ENCODE data around the gene HELT.

The HELT gene

DNA sequence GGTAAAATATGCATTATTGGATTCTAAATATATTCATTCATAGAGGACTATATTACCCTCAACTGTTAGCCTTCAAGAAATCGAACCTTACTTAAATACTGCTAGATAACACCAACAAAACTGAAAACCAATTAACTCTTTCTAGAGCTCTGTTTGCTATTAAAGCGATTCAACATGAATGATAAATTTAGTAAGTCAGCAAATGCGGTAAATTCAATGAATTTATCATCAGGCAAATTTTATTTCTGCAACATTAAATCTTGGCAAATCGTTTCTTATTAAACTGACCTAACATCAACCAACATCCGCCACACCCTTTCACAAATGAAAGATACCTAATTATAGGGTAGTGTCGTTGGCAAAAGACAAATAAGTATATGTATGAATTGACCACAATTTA lies 26.4 kb upstream of the HELT start:
- H2AFZ ChIP-seq (ENCODE audit: low read depth, low read length), result no peak overlapping the region
- no peak overlapping the region for H3K9ac ChIP-seq (ENCODE audit: low read depth, low read length)
- no peak overlapping the region for H3K27ac ChIP-seq (ENCODE audit: low read length)
- H3K4me1 ChIP-seq (ENCODE audit: insufficient read depth, low read length), result no peaks in the 10 kb centered on the region
- no peak overlapping the region for H3K4me3 ChIP-seq (ENCODE audit: low read depth in 1 of 2, low read length in 2 of 2)
- H3K36me3 ChIP-seq (ENCODE audit: insufficient read depth, low read length), result no peaks in the 10 kb centered on the region
- peaks cover 5% of the 10 kb centered on the region for H3K27me3 ChIP-seq (ENCODE audit: insufficient read depth, low read length, poor library complexity)
- H3K9me3 ChIP-seq (ENCODE audit: insufficient read depth, low read length, severe bottlenecking), result no peaks in the 10 kb centered on the region
- H3K4me2 ChIP-seq (ENCODE audit: insufficient read depth, low read length), result no peak overlapping the region
- no peaks in the 10 kb centered on the region for H4K20me1 ChIP-seq (ENCODE audit: insufficient read depth, low read length)
- DNase-seq (no peak), ATAC-seq (ENCODE audit: insufficient read depth, low read depth) (no peak)
- no peaks in the 10 kb centered on the region for H3K79me2 ChIP-seq (ENCODE audit: insufficient read depth, low read length)
- TF ChIP-seq, protein P1, sequence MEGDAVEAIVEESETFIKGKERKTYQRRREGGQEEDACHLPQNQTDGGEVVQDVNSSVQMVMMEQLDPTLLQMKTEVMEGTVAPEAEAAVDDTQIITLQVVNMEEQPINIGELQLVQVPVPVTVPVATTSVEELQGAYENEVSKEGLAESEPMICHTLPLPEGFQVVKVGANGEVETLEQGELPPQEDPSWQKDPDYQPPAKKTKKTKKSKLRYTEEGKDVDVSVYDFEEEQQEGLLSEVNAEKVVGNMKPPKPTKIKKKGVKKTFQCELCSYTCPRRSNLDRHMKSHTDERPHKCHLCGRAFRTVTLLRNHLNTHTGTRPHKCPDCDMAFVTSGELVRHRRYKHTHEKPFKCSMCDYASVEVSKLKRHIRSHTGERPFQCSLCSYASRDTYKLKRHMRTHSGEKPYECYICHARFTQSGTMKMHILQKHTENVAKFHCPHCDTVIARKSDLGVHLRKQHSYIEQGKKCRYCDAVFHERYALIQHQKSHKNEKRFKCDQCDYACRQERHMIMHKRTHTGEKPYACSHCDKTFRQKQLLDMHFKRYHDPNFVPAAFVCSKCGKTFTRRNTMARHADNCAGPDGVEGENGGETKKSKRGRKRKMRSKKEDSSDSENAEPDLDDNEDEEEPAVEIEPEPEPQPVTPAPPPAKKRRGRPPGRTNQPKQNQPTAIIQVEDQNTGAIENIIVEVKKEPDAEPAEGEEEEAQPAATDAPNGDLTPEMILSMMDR (IDR thresholded peaks at IDR 0.05; ENCODE audit: borderline replicate concordance, extremely low read depth, low read length, poor library complexity, severe bottlenecking), result no peak
- no peak for TF ChIP-seq EZH2 (IDR thresholded peaks at IDR 0.05; ENCODE audit: borderline replicate concordance, low read depth, low read length, severe bottlenecking)

DNA sequence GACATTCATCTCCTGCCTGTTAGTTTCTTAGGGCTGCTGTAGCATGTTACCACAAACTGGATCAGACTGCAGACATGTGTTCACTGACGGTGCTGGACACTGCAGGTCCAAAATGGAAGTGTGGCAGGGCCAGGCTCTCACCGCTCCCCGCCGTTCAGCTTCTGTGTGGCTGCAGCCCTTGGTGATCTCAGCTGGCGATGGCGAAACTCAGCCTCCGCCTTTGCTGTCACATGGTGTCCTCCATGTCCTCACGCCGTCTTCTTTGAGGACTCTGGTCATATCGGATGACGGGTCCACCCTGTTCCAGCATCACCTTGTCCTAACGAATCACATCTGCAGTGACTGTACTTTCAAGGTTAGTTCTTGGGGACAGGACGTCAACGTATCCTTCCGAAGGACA lies 25.9 kb upstream of the HELT start:
- Histone ChIP-seq H3K27ac (ENCODE audit: low read length) (no peak overlapping the region), H3K36me3 (ENCODE audit: insufficient read depth, low read length) (no peaks in the 10 kb centered on the region), H3K79me2 (ENCODE audit: insufficient read depth, low read length) (no peaks in the 10 kb centered on the region), H3K9ac (ENCODE audit: low read depth, low read length) (no peak overlapping the region), H3K4me2 (ENCODE audit: insufficient read depth, low read length) (no peak overlapping the region), H3K27me3 (ENCODE audit: insufficient read depth, low read length, poor library complexity) (peaks cover 5% of the 10 kb centered on the region), H2AFZ (ENCODE audit: low read depth, low read length) (no peak overlapping the region), H3K4me1 (ENCODE audit: insufficient read depth, low read length) (no peaks in the 10 kb centered on the region), H3K9me3 (ENCODE audit: insufficient read depth, low read length, severe bottlenecking) (no peaks in the 10 kb centered on the region), H4K20me1 (ENCODE audit: insufficient read depth, low read length) (no peaks in the 10 kb centered on the region), H3K4me3 (ENCODE audit: low read depth in 1 of 2, low read length in 2 of 2) (no peak overlapping the region)
- DNase-seq (no peak), ATAC-seq (ENCODE audit: insufficient read depth, low read depth) (no peak)
- no peak for TF ChIP-seq EZH2 (IDR thresholded peaks at IDR 0.05; ENCODE audit: borderline replicate concordance, low read depth, low read length, severe bottlenecking)
- TF ChIP-seq, protein P1 (IDR thresholded peaks at IDR 0.05; ENCODE audit: borderline replicate concordance, extremely low read depth, low read length, poor library complexity, severe bottlenecking), result no peak

DNA sequence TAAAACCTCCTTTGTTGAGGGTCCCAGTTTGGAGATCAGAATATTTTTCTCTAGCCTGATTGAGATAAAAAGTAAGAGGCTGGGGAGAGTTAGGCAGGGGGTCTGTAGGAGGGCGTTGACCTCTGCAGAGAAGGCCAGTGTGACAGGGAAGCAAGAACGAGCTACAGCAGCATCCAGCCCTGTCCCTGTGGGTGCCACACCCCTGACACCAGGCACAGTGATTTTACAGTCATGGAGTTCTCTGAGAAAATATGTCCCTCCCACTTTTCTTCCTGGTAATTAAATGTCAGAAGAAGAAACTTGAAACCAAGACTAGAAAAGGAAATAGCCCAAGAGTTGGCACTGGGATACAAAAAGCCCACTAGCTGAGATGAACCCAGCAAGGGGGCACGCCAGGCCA lies 25.0 kb upstream of the HELT start:
- Histone ChIP-seq H3K4me3 (ENCODE audit: low read depth in 1 of 2, low read length in 2 of 2) (no peak overlapping the region), H3K79me2 (ENCODE audit: insufficient read depth, low read length) (no peaks in the 10 kb centered on the region), H3K27ac (ENCODE audit: low read length) (no peak overlapping the region), H2AFZ (ENCODE audit: low read depth, low read length) (no peak overlapping the region), H3K9me3 (ENCODE audit: insufficient read depth, low read length, severe bottlenecking) (no peaks in the 10 kb centered on the region), H3K4me2 (ENCODE audit: insufficient read depth, low read length) (no peak overlapping the region), H3K4me1 (ENCODE audit: insufficient read depth, low read length) (no peaks in the 10 kb centered on the region), H3K9ac (ENCODE audit: low read depth, low read length) (no peak overlapping the region), H4K20me1 (ENCODE audit: insufficient read depth, low read length) (no peaks in the 10 kb centered on the region), H3K36me3 (ENCODE audit: insufficient read depth, low read length) (no peaks in the 10 kb centered on the region), H3K27me3 (ENCODE audit: insufficient read depth, low read length, poor library complexity) (peaks cover 5% of the 10 kb centered on the region)
- DNase-seq, result no peak
- ATAC-seq (ENCODE audit: insufficient read depth, low read depth), result no peak
- TF ChIP-seq, protein P1 (IDR thresholded peaks at IDR 0.05; ENCODE audit: borderline replicate concordance, extremely low read depth, low read length, poor library complexity, severe bottlenecking), result no peak
- no peak for TF ChIP-seq EZH2 (IDR thresholded peaks at IDR 0.05; ENCODE audit: borderline replicate concordance, low read depth, low read length, severe bottlenecking)

Measured in DND-41 (cell line).